Upper lobe of left lung (tissue), 6 donors: ENCODE results near the gene MARCHF3. TPM values are rescaled to one million over a fixed set of nuclear protein-coding genes. Genes with fewer than 3 reads are reported as not detected.
A peak's percentile ranks its signal among the peaks of the same experiment; 100 is the strongest.

ENCODE experiments used
- ATAC-seq, 2 donors: fragments of 200-7000 bp; cut with Tn5 transposase; one replicate each; pipeline ENCODE4 v1.9.1; 2022; ENCODE audit warnings: mild to moderate bottlenecking in 2 of 2, moderate library complexity in 2 of 2; ENCODE audit not compliant: low FRiP score in 2 of 2
- DNase-seq, 2 donors: peaks; one replicate each; pipeline ENCODE4 v3.0.0-alpha.2; 2019 to 2020
- H3K27ac ChIP-seq, 4 donors: fragments of 200-600 bp; sonication (generic); one replicate each; pipeline ENCODE4 v1.5.1; 2016 to 2019
- H3K27me3 ChIP-seq, 4 donors: fragments of 200-600 bp; sonication (generic); one replicate each; pipeline ENCODE4 v1.5.1; 2017 to 2019
- H3K36me3 ChIP-seq, 4 donors: fragments of 200-600 bp; sonication (generic); one replicate each; pipeline ENCODE4 v1.5.1; 2016 to 2019
- H3K4me1 ChIP-seq, 4 donors: fragments of 200-600 bp; sonication (generic); one replicate each; pipeline ENCODE4 v1.5.1; 2018 to 2019
- H3K4me3 ChIP-seq, 4 donors: fragments of 200-600 bp; sonication (generic); one replicate each; pipeline ENCODE4 v1.5.1; 2017 to 2019; ENCODE audit warnings: mild to moderate bottlenecking in 2 of 4, moderate library complexity in 1 of 4
- H3K9me3 ChIP-seq, 4 donors: fragments of 200-600 bp; sonication (generic); one replicate each; pipeline ENCODE4 v1.5.1; 2018 to 2019
- CTCF ChIP-seq, 6 experiments: fragments of 450-650 bp in 4 of 6; fragments of 200-600 bp in 2 of 6; sonication (generic) in 2 of 6; IDR thresholded peaks; one replicate each; pipeline ENCODE4 v1.5.1; 2016 to 2019; ENCODE audit warnings: antibody characterized with exemption in 6 of 6
- EP300 ChIP-seq, 4 donors: sonication (generic); formaldehyde crosslinking; IDR thresholded peaks; one replicate each; pipeline ENCODE4 v1.5.1; 2017; ENCODE audit warnings: antibody characterized with exemption in 4 of 4, control low read depth in 2 of 4
- POLR2A ChIP-seq, 4 donors: fragments of 450-650 bp; IDR thresholded peaks; one replicate each; pipeline ENCODE4 v1.5.1; 2016 to 2017; ENCODE audit warnings: antibody characterized with exemption in 4 of 4, mild to moderate bottlenecking in 2 of 4
- POLR2AphosphoS5 ChIP-seq, 2 donors: sonication (generic); formaldehyde crosslinking; IDR thresholded peaks; one replicate each; pipeline ENCODE4 v1.5.1; 2017; ENCODE audit warnings: antibody characterized with exemption in 2 of 2
- WGBS, 2 donors: methylation state at CpG; one replicate each; pipeline ENCODE4 v1.1.5; 2017 to 2018; 5-methylcytosine and 5-hydroxymethylcytosine counted together
- total RNA-seq, 6 donors: library from RNA; depleted of rRNA in 4 of 6; stranded (reverse); fragments of >200 nt in 4 of 6; gene quantifications; one replicate each; pipeline versions ENCODE4 v1.1.0 to v1.2.1, GENCODE V29; 2016 to 2021
- donor health status: DM: no; HTN: no; CAD: no; lungs with moderate emphysema.
- donor health status: DM: no; HTN: yes; CAD: no; lungs with severe emphysema.

Gene MARCHF3
- total RNA-seq, 6 donors from 2014 or later, result 2.1 to 16.2 (median 6.7) TPM

GRCh38 chr5:126871441-126871840, 158.9 kb downstream of the MARCHF3 start:
- no peak overlapping the region for H3K4me3 ChIP-seq
- 82 to 93% methylated on average over 6 of the region's 6 CpGs for WGBS, 2 donors

GRCh38 chr5:126869005-126869451, 161.3 kb downstream of the MARCHF3 start:
- Histone ChIP-seq H3K9me3 (no peaks in the 10 kb centered on the region), H3K27me3 (no peaks in the 10 kb centered on the region), H3K4me3 (no peak overlapping the region), H3K36me3 (no peaks in the 10 kb centered on the region), H3K4me1 (peaks cover 0 to 6% (median 3%) of the 10 kb centered on the region in 4 donors), H3K27ac (no peak overlapping the region)
- WGBS, 2 donors, result 26 to 38% methylated on average over 14 to 22 of the region's 22 CpGs
- ATAC-seq, result peak; percentile 16 to 62
- TF ChIP-seq POLR2A (IDR thresholded peaks at IDR 0.05) (no peak), EP300 (IDR thresholded peaks at IDR 0.05) (no peak), CTCF (IDR thresholded peaks at IDR 0.05) (no peak), POLR2AphosphoS5 (IDR thresholded peaks at IDR 0.05) (no peak)
- peak in 1 of 2 donors; percentile 86 for DNase-seq

More at GRCh38 chr5:126871441-126871840, 158.9 kb downstream of the MARCHF3 start:
- no peak for TF ChIP-seq EP300 (IDR thresholded peaks at IDR 0.05)
- ATAC-seq (no peak), DNase-seq (no peak)
- H3K27ac ChIP-seq, result no peak overlapping the region
- no peaks in the 10 kb centered on the region for H3K36me3 ChIP-seq
- H3K9me3 ChIP-seq, result no peaks in the 10 kb centered on the region
- no peaks in the 10 kb centered on the region for H3K27me3 ChIP-seq
- H3K4me1 ChIP-seq, result peaks cover 0 to 6% (median 3%) of the 10 kb centered on the region in 4 donors

GRCh38 chr5:126868338-126869004, 161.9 kb downstream of the MARCHF3 start:
- 76 to 83% methylated on average over 11 of the region's 11 CpGs for WGBS, 2 donors
- Histone ChIP-seq H3K4me3 (no peak overlapping the region), H3K27me3 (no peaks in the 10 kb centered on the region), H3K4me1 (peaks cover 0 to 6% (median 3%) of the 10 kb centered on the region in 4 donors), H3K9me3 (no peaks in the 10 kb centered on the region), H3K36me3 (no peaks in the 10 kb centered on the region), H3K27ac (no peak overlapping the region)
- DNase-seq (no peak), ATAC-seq (peak in 1 of 2 donors; percentile 8)
- TF ChIP-seq POLR2AphosphoS5 (IDR thresholded peaks at IDR 0.05), result no peak
- TF ChIP-seq EP300 (IDR thresholded peaks at IDR 0.05), result no peak
- TF ChIP-seq CTCF (IDR thresholded peaks at IDR 0.05), result no peak
- no peak for TF ChIP-seq POLR2A (IDR thresholded peaks at IDR 0.05)

- WGBS, 2 donors, result 75 to 78% methylated on average over 7 to 8 of the region's 8 CpGs
- Histone ChIP-seq H3K4me3 (no peak overlapping the region), H3K27ac (no peak overlapping the region), H3K36me3 (no peaks in the 10 kb centered on the region), H3K4me1 (peaks cover 0 to 6% (median 1%) of the 10 kb centered on the region in 4 donors), H3K9me3 (no peaks in the 10 kb centered on the region), H3K27me3 (no peaks in the 10 kb centered on the region)
- DNase-seq, result no peak
- ATAC-seq, result peak in 1 of 2 donors; percentile 15
- TF ChIP-seq CTCF (IDR thresholded peaks at IDR 0.05) (no peak), POLR2A (IDR thresholded peaks at IDR 0.05) (no peak), POLR2AphosphoS5 (IDR thresholded peaks at IDR 0.05) (no peak), EP300 (IDR thresholded peaks at IDR 0.05) (no peak)
Observed at GRCh38 chr5:126866851-126867636, 163.3 kb downstream of the MARCHF3 start.

GRCh38 chr5:126865299-126865698, 165.1 kb downstream of the MARCHF3 start:
- DNase-seq (no peak), ATAC-seq (peak in 1 of 2 donors; percentile 74)
- H3K4me3 ChIP-seq, result no peak overlapping the region
- TF ChIP-seq CTCF (IDR thresholded peaks at IDR 0.05) (no peak), POLR2AphosphoS5 (IDR thresholded peaks at IDR 0.05) (no peak), EP300 (IDR thresholded peaks at IDR 0.05) (no peak), POLR2A (IDR thresholded peaks at IDR 0.05) (no peak)
- H3K36me3 ChIP-seq, result no peaks in the 10 kb centered on the region
- peaks cover 0 to 6% (median 1%) of the 10 kb centered on the region in 4 donors for H3K4me1 ChIP-seq
- no peaks in the 10 kb centered on the region for H3K27me3 ChIP-seq
- WGBS, 2 donors, result 80 to 82% methylated on average over 3 of the region's 3 CpGs
- no peaks in the 10 kb centered on the region for H3K9me3 ChIP-seq
- H3K27ac ChIP-seq, result no peak overlapping the region
